Smooth muscle cell of the brain vasculature (primary cell): ENCODE results near the gene FGF11.
A peak's percentile ranks its signal among the peaks of the same experiment; 100 is the strongest.
"Not testable (repeated sequence)": the region's sequence is repeated elsewhere in the genome, so short reads cannot be mapped to it uniquely, and the experiment has no call there.

Source experiments
- DNase-seq: peaks from one replicate; pipeline ENCODE4 v3.0.0-alpha.2; 2012; ENCODE audit warnings: low read depth, low spot score

FGF11 gene

GRCh38 chr17:7478276-7479212 lies 39.2 kb downstream of the FGF11 start:
- DNase-seq: no peak

GRCh38 chr17:7479213-7480088 lies 40.1 kb downstream of the FGF11 start, which contains the start of gene ZBTB4:
Gene ZBTB4, minus strand, starts transcription at chr17:7479631. Its CDS starts 12,830 bp downstream, at chr17:7466801.
- no peak for DNase-seq

GRCh38 chr17:7480089-7480384 lies 40.7 kb downstream of the FGF11 start:
- DNase-seq: no peak

- not testable (repeated sequence) for DNase-seq
These were observed 42.0 kb downstream of the FGF11 start, which contains the start of gene SLC35G6 for GRCh38 chr17:7481275-7481674. Gene SLC35G6, plus strand, starts transcription at chr17:7481446. Its CDS starts 71 bp downstream, at chr17:7481517.

- DNase-seq: not testable (repeated sequence)
These were observed 42.8 kb downstream of the FGF11 start for GRCh38 chr17:7481842-7482741.

- DNase-seq: not testable (repeated sequence)
These were observed 43.4 kb downstream of the FGF11 start for GRCh38 chr17:7482742-7483088.

- peak; percentile 76 for DNase-seq
These were observed 44.1 kb downstream of the FGF11 start for GRCh38 chr17:7483255-7484066.

- peak; percentile 95 for DNase-seq
These were observed 45.0 kb downstream of the FGF11 start, which contains the start of gene POLR2A for GRCh38 chr17:7484067-7484918. Gene POLR2A, plus strand, starts transcription at chr17:7484366.

- no peak for DNase-seq
These were observed 45.6 kb downstream of the FGF11 start for GRCh38 chr17:7484919-7485377.

GRCh38 chr17:7486181-7486580 lies 46.9 kb downstream of the FGF11 start:
- DNase-seq: no peak

- no peak for DNase-seq
These were observed 50.8 kb downstream of the FGF11 start for GRCh38 chr17:7490144-7490543.

GRCh38 chr17:7491583-7491982 lies 52.3 kb downstream of the FGF11 start:
- no peak for DNase-seq

GRCh38 chr17:7493941-7494340 lies 54.6 kb downstream of the FGF11 start:
- DNase-seq: no peak
